HepG2 (cell line): Measurements from ENCODE around the gene ITGA7. TPM values are rescaled to one million over a fixed set of nuclear protein-coding genes. Genes with fewer than 3 reads are reported as not detected.

Source experiments
- DBP ChIP-seq: sonication (generic); formaldehyde crosslinking; IDR thresholded peaks from 2 replicates; pipeline ENCODE4 v1.4.0; 2020; ENCODE audit warnings: missing genetic modification reagents; ENCODE audit errors: not compliant biosample characterization
- FOXO1 ChIP-seq: sonication (generic); formaldehyde crosslinking; IDR thresholded peaks from 2 replicates; pipeline ENCODE4 v1.4.0; 2020; ENCODE audit warnings: missing genetic modification reagents
- HCFC1 ChIP-seq: fragments of 150-350 bp; IDR thresholded peaks from 2 replicates; pipeline ENCODE4 v1.6.1; 2014; ENCODE audit warnings: low read depth, low read length
- IKZF1 ChIP-seq: fragments of 450-650 bp; IDR thresholded peaks from 2 replicates; pipeline ENCODE4 v1.7.1; 2016
- ISX ChIP-seq: sonication (generic); formaldehyde crosslinking; conservative IDR thresholded peaks from 2 replicates; pipeline ENCODE4 v1.5.0; 2020; ENCODE audit warnings: missing genetic modification reagents
- KLF15 ChIP-seq: sonication (generic); formaldehyde crosslinking; IDR thresholded peaks from 2 replicates; pipeline ENCODE4 v1.8.1; 2023; ENCODE audit warnings: borderline replicate concordance, mild to moderate bottlenecking, inconsistent platforms, missing genetic modification reagents, mixed read lengths
- MLXIP ChIP-seq: sonication (generic); formaldehyde crosslinking; IDR thresholded peaks from 2 replicates; pipeline ENCODE4 v1.9.0; 2021; ENCODE audit warnings: missing genetic modification reagents, borderline replicate concordance
- MYC ChIP-seq: sonication (generic); formaldehyde crosslinking; IDR thresholded peaks from 2 replicates; pipeline ENCODE4 v1.9.0; 2021; ENCODE audit warnings: missing genetic modification reagents, borderline replicate concordance
- NFIC ChIP-seq: IDR thresholded peaks from 2 replicates; pipeline ENCODE4 v1.6.1; 2012; ENCODE audit warnings: mild to moderate bottlenecking, low read length, inconsistent platforms
- RCOR2 ChIP-seq: IDR thresholded peaks from 2 replicates; pipeline ENCODE4 v1.6.1; 2016; ENCODE audit warnings: missing biosample characterization, missing genetic modification reagents
- TSC22D2 ChIP-seq: sonication (generic); formaldehyde crosslinking; IDR thresholded peaks from 2 replicates; pipeline ENCODE4 v1.5.1; 2020; ENCODE audit warnings: missing genetic modification reagents, mild to moderate bottlenecking, borderline replicate concordance
- XRCC5 ChIP-seq: fragments of 200-400 bp; formaldehyde crosslinking; optimal IDR thresholded peaks from 2 replicates; pipeline ENCODE3; 2017; ENCODE audit warnings: mild to moderate bottlenecking, low read length
- ZFP36L2 ChIP-seq: sonication (generic); formaldehyde crosslinking; IDR thresholded peaks from 2 replicates; pipeline ENCODE4 v1.4.0; 2020; ENCODE audit warnings: missing genetic modification reagents
- ZNF20 ChIP-seq: sonication (generic); formaldehyde crosslinking; IDR thresholded peaks from 2 replicates; pipeline ENCODE4 v1.4.0; 2020; ENCODE audit warnings: mild to moderate bottlenecking, moderate library complexity, missing genetic modification reagents
- ZNF256 ChIP-seq: sonication (generic); formaldehyde crosslinking; conservative IDR thresholded peaks from 2 replicates; pipeline ENCODE4 v1.4.0; 2020; ENCODE audit warnings: missing genetic modification reagents
- ZNF317 ChIP-seq: sonication (generic); formaldehyde crosslinking; IDR thresholded peaks from 2 replicates; pipeline ENCODE4 v1.5.0; 2020; ENCODE audit warnings: mild to moderate bottlenecking, missing genetic modification reagents
- ZNF619 ChIP-seq: sonication (generic); formaldehyde crosslinking; IDR thresholded peaks from 2 replicates; pipeline ENCODE4 v1.4.0; 2020; ENCODE audit warnings: mild to moderate bottlenecking, missing genetic modification reagents
- ZNF777 ChIP-seq: sonication (generic); formaldehyde crosslinking; IDR thresholded peaks from 2 replicates; pipeline ENCODE4 v1.4.0; 2020; ENCODE audit warnings: missing genetic modification reagents
- ZNF790 ChIP-seq: sonication (generic); formaldehyde crosslinking; IDR thresholded peaks from 2 replicates; pipeline ENCODE4 v1.8.0; 2022; ENCODE audit warnings: missing genetic modification reagents, mild to moderate bottlenecking, borderline replicate concordance
- polyA plus RNA-seq, 8 experiments: library from polyadenylated mRNA; depleted of rRNA in 3 of 8; stranded (reverse) in 7 of 8; unstranded in 1 of 8; fragments of >200 nt; fragmentation: Illumina TruSeq in 4 of 8; extraction: Trizol in 4 of 8; gene quantifications; 2 replicates each; pipeline versions ENCODE4 v1.2.1 to v1.2.3, GENCODE V29; 2011 to 2016; ENCODE audit warnings: low read depth in 4 of 8, missing spikeins in 1 of 8, mixed read lengths in 1 of 8; ENCODE audit not compliant: insufficient read depth in 1 of 8
- total RNA-seq, 5 experiments: library from RNA; depleted of rRNA; stranded (reverse); fragments of >200 nt; fragmentation: Illumina TruSeq; extraction: Trizol; gene quantifications; 2 replicates each; pipeline ENCODE4 v1.2.3, GENCODE V29; 2016; ENCODE audit warnings: low read depth in 1 of 5
- TF ChIP-seq, protein P1 (sequence below): sonication (generic); formaldehyde crosslinking; IDR thresholded peaks from 2 replicates; pipeline ENCODE4 v1.5.0; 2020; ENCODE audit warnings: mild to moderate bottlenecking, missing genetic modification reagents
- TF ChIP-seq, protein P2 (sequence below): sonication (generic); formaldehyde crosslinking; IDR thresholded peaks from 2 replicates; pipeline ENCODE4 v1.5.0; 2020; ENCODE audit warnings: missing genetic modification reagents
- TF ChIP-seq, protein P3 (sequence below): sonication (generic); formaldehyde crosslinking; IDR thresholded peaks from 2 replicates; pipeline ENCODE4 v1.8.0; 2022; ENCODE audit warnings: mild to moderate bottlenecking, missing genetic modification reagents, borderline replicate concordance

The ITGA7 gene
- total and polyA plus RNA-seq, 2 of the 13 experiments (the other 11 are each of a cell fraction or from before 2014, with no cell fraction given) = 0.65 to 0.75 TPM

DNA sequence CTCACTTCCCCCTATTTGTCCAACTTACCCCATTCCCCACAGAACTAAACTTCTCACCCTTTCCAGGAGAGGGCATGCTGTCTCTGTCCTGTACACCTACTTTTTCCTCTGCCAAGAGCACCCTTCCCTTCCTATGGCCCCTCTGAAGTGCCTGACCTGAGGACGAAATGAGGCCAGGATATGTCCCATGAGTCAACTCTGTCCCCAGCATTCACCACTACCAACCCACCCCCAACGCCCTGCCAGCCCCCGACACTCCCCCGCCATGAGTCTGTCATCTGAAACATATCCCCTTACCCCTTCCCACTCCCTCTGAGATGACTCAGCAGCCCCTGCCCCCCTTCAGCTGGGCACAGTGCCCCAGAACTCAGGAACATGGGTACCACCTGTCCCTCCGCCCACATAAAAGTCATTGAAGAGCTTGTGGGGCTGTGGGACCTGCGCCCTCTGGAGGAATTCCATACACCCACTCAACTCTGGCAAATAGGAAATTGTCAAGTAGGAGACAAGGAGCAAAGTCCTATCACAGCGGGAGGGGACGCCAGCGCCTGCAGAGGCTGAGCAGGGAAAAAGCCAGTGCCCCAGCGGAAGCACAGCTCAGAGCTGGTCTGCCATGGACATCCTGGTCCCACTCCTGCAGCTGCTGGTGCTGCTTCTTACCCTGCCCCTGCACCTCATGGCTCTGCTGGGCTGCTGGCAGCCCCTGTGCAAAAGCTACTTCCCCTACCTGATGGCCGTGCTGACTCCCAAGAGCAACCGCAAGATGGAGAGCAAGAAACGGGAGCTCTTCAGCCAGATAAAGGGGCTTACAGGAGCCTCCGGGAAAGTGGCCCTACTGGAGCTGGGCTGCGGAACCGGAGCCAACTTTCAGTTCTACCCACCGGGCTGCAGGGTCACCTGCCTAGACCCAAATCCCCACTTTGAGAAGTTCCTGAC is 26.3 kb downstream of the ITGA7 start (continued):
- TF ChIP-seq ZNF20 (CRISPR knock-in tag) = no peak
- TF ChIP-seq MYC (CRISPR knock-in tag) = peak; percentile 33; the same call in 1 of the 2 replicates
- no peak for TF ChIP-seq TSC22D2
- no peak for TF ChIP-seq MLXIP (CRISPR knock-in tag)
- TF ChIP-seq RCOR2 (CRISPR knock-in tag) = no peak
- no peak for TF ChIP-seq ZNF777 (CRISPR knock-in tag)
- TF ChIP-seq, protein P1, sequence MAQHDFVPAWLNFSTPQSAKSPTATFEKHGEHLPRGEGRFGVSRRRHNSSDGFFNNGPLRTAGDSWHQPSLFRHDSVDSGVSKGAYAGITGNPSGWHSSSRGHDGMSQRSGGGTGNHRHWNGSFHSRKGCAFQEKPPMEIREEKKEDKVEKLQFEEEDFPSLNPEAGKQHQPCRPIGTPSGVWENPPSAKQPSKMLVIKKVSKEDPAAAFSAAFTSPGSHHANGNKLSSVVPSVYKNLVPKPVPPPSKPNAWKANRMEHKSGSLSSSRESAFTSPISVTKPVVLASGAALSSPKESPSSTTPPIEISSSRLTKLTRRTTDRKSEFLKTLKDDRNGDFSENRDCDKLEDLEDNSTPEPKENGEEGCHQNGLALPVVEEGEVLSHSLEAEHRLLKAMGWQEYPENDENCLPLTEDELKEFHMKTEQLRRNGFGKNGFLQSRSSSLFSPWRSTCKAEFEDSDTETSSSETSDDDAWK (CRISPR knock-in tag) = no peak
- TF ChIP-seq XRCC5 = peak; percentile 94
- TF ChIP-seq IKZF1 = no peak
- no peak for TF ChIP-seq ZFP36L2 (CRISPR knock-in tag)
- TF ChIP-seq ZNF790 (CRISPR knock-in tag) = 0 out of 2 replicates have a peak, but pooled peaks have one; percentile 65
- TF ChIP-seq HCFC1 = no peak
- TF ChIP-seq KLF15 (CRISPR knock-in tag) = no peak
- 0 out of 2 replicates have a peak, but pooled peaks have one; percentile 62 for TF ChIP-seq ZNF619
- TF ChIP-seq ZNF256 (CRISPR knock-in tag) = no peak
- TF ChIP-seq, protein P2, sequence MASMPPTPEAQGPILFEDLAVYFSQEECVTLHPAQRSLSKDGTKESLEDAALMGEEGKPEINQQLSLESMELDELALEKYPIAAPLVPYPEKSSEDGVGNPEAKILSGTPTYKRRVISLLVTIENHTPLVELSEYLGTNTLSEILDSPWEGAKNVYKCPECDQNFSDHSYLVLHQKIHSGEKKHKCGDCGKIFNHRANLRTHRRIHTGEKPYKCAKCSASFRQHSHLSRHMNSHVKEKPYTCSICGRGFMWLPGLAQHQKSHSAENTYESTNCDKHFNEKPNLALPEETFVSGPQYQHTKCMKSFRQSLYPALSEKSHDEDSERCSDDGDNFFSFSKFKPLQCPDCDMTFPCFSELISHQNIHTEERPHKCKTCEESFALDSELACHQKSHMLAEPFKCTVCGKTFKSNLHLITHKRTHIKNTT (CRISPR knock-in tag) = no peak
- TF ChIP-seq, protein P3, sequence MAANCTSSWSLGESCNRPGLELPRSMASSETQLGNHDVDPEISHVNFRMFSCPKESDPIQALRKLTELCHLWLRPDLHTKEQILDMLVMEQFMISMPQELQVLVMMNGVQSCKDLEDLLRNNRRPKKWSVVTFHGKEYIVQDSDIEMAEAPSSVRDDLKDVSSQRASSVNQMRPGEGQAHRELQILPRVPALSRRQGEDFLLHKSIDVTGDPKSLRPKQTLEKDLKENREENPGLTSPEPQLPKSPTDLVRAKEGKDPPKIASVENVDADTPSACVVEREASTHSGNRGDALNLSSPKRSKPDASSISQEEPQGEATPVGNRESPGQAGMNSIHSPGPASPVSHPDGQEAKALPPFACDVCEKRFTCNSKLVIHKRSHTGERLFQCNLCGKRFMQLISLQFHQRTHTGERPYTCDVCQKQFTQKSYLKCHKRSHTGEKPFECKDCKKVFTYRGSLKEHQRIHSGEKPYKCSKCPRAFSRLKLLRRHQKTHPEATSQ (CRISPR knock-in tag) = no peak
- TF ChIP-seq FOXO1 (CRISPR knock-in tag) = no peak
- TF ChIP-seq DBP (CRISPR knock-in tag) = no peak
- no peak for TF ChIP-seq ISX (CRISPR knock-in tag)
- TF ChIP-seq ZNF317 (CRISPR knock-in tag) = peak; percentile 42; the same call in 1 of the 2 replicates
- no peak for TF ChIP-seq NFIC
